Common myeloid progenitor, CD34-positive (primary cell): ENCODE measurements around the gene ARF1.

Experiments used
- CTCF ChIA-PET: fragments of 350-600 bp; sonication (Branson Sonifier 250); formaldehyde crosslinking; loops from one replicate; lab custom pipeline; 2021; ENCODE audit warnings: antibody characterized with exemption; lab: Charles Lee
- POLR2A ChIA-PET: fragments of 350-600 bp; sonication (Branson Sonifier 250); formaldehyde crosslinking; loops from one replicate; lab custom pipeline; 2021; ENCODE audit warnings: antibody characterized with exemption; lab: Charles Lee
- DNase-seq, 3 donors: peaks; one replicate each; pipeline versions ENCODE4 v3.0.0 to v3.0.0-alpha.2; 2013
- H3K27ac ChIP-seq, 2 experiments: 1 replicate in 1 of 2; 2 replicates in 1 of 2; pipeline ENCODE4 v1.7.0; 2013; ENCODE audit warnings: inconsistent platforms in 2 of 2, low read length in 2 of 2, mild to moderate bottlenecking in 2 of 2, low read depth in 1 of 2, moderate library complexity in 1 of 2; ENCODE audit not compliant: severe bottlenecking in 2 of 2, insufficient read depth in 1 of 2, poor library complexity in 1 of 2
- H3K27me3 ChIP-seq, 5 experiments: replicated peaks in 2 of 5; 1 replicate in 3 of 5; 2 replicates in 2 of 5; pipeline versions ENCODE4 v1.6.1 to v1.7.0; 2013; ENCODE audit warnings: low read length in 4 of 5, mild to moderate bottlenecking in 2 of 5, moderate library complexity in 2 of 5, inconsistent platforms in 1 of 5; ENCODE audit not compliant: insufficient read depth in 5 of 5, control insufficient read depth in 4 of 5
- H3K36me3 ChIP-seq, 4 experiments: 1 replicate in 2 of 4; 2 replicates in 2 of 4; pipeline versions ENCODE4 v1.6.1 to v1.7.0; 2013; ENCODE audit warnings: low read length in 3 of 4, control low read depth in 1 of 4, mild to moderate bottlenecking in 1 of 4; ENCODE audit not compliant: control insufficient read depth in 4 of 4, insufficient read depth in 4 of 4
- H3K4me1 ChIP-seq, 4 experiments: 1 replicate in 3 of 4; 2 replicates in 1 of 4; pipeline versions ENCODE4 v1.6.1 to v1.7.1; 2013; ENCODE audit warnings: low read length in 3 of 4, mild to moderate bottlenecking in 3 of 4, control low read depth in 1 of 4, inconsistent platforms in 1 of 4, moderate library complexity in 1 of 4; ENCODE audit not compliant: control insufficient read depth in 4 of 4, insufficient read depth in 4 of 4; ENCODE audit errors: control extremely low read depth in 1 of 4
- H3K4me3 ChIP-seq, 7 experiments: 1 replicate in 4 of 7; 2 replicates in 3 of 7; pipeline versions ENCODE4 v1.5.1 to v1.7.0; 2013; ENCODE audit warnings: mild to moderate bottlenecking in 7 of 7, low read length in 6 of 7, moderate library complexity in 6 of 7, inconsistent platforms in 2 of 7, low read depth in 2 of 7, control low read depth in 1 of 7; ENCODE audit not compliant: insufficient read depth in 4 of 7, control insufficient read depth in 1 of 7; ENCODE audit errors: extremely low read depth in 1 of 7
- H3K9me3 ChIP-seq, 5 experiments: 1 replicate in 4 of 5; 2 replicates in 1 of 5; pipeline versions ENCODE4 v1.6.1 to v1.7.1; 2013; ENCODE audit warnings: low read length in 4 of 5, mild to moderate bottlenecking in 2 of 5, inconsistent platforms in 1 of 5, low read depth in 1 of 5, moderate library complexity in 1 of 5; ENCODE audit not compliant: control insufficient read depth in 4 of 5, insufficient read depth in 2 of 5; ENCODE audit errors: control extremely low read depth in 1 of 5
- WGBS: methylation state at CpG from one replicate; pipeline ENCODE4 v1.1.5; 2013; ENCODE audit not compliant: insufficient coverage; 5-methylcytosine and 5-hydroxymethylcytosine counted together

The ARF1 gene

GRCh38 chr1:228062085-228062791 lies 20.3 kb upstream of the ARF1 start:
- no peak for DNase-seq
- WGBS: 100% methylated on average over 9 of the region's 9 CpGs
- no peak overlapping the region for H3K27ac ChIP-seq
- H3K27me3 ChIP-seq: peaks cover under 1 to 83% (median 40%) of the 10 kb centered on the region in 5 experiments
- peaks cover 0 to 8% (median 0%) of the 10 kb centered on the region in 5 experiments for H3K9me3 ChIP-seq
- H3K4me1 ChIP-seq: peaks cover 0 to 21% (median 13%) of the 10 kb centered on the region in 4 experiments
- CTCF ChIA-PET: no interaction called here
- H3K36me3 ChIP-seq: no peaks in the 10 kb centered on the region
- no peak overlapping the region for H3K4me3 ChIP-seq
- POLR2A ChIA-PET: no interaction called here

GRCh38 chr1:228062812-228063211 lies 19.7 kb upstream of the ARF1 start:
- Histone ChIP-seq H3K9me3 (peaks cover 0 to 6% (median 0%) of the 10 kb centered on the region in 5 experiments), H3K4me3 (no peak overlapping the region), H3K27me3 (peaks cover 0 to 83% (median 36%) of the 10 kb centered on the region in 5 experiments), H3K27ac (no peak overlapping the region), H3K4me1 (peaks cover 0 to 21% (median 13%) of the 10 kb centered on the region in 4 experiments), H3K36me3 (no peaks in the 10 kb centered on the region)
- DNase-seq: no peak
- ChIA-PET POLR2A (no interaction called here), CTCF (no interaction called here)
- 75% methylated on average over 2 of the region's 4 CpGs for WGBS

- peaks cover 0 to 83% (median 29%) of the 10 kb centered on the region in 5 experiments for H3K27me3 ChIP-seq
- ChIA-PET CTCF (no interaction called here), POLR2A (no interaction called here)
- DNase-seq: no peak
- no peak overlapping the region for H3K4me3 ChIP-seq
- no peaks in the 10 kb centered on the region for H3K36me3 ChIP-seq
- 94% methylated on average over 14 of the region's 15 CpGs for WGBS
- H3K9me3 ChIP-seq: peaks cover 0 to 3% (median 0%) of the 10 kb centered on the region in 5 experiments
- peaks cover 0 to 21% (median 13%) of the 10 kb centered on the region in 4 experiments for H3K4me1 ChIP-seq
- no peak overlapping the region for H3K27ac ChIP-seq
These were observed 19.0 kb upstream of the ARF1 start for GRCh38 chr1:228063251-228064191.

GRCh38 chr1:228064296-228064695 lies 18.2 kb upstream of the ARF1 start:
- Histone ChIP-seq H3K4me3 (no peak overlapping the region), H3K9me3 (no peaks in the 10 kb centered on the region), H3K4me1 (peaks cover 0 to 15% (median 8%) of the 10 kb centered on the region in 4 experiments), H3K27ac (no peak overlapping the region), H3K27me3 (peaks cover 0 to 83% (median 30%) of the 10 kb centered on the region in 5 experiments), H3K36me3 (no peaks in the 10 kb centered on the region)
- 20% methylated on average over 1 of the region's 8 CpGs for WGBS
- DNase-seq: no peak
- ChIA-PET CTCF (no interaction called here), POLR2A (no interaction called here)

- ChIA-PET CTCF (no interaction called here), POLR2A (no interaction called here)
- Histone ChIP-seq H3K4me1 (peaks cover 0 to 10% (median 5%) of the 10 kb centered on the region in 4 experiments), H3K27ac (no peak overlapping the region), H3K4me3 (no peak overlapping the region), H3K9me3 (no peaks in the 10 kb centered on the region), H3K36me3 (no peaks in the 10 kb centered on the region), H3K27me3 (peaks cover 0 to 83% (median 33%) of the 10 kb centered on the region in 5 experiments)
- whole genome bisulfite sequencing: 84% methylated on average over 9 of the region's 15 CpGs
- DNase-seq: no peak
These were observed 17.6 kb upstream of the ARF1 start for GRCh38 chr1:228064741-228065542.

GRCh38 chr1:228065543-228066347 lies 16.8 kb upstream of the ARF1 start:
- H3K4me1 ChIP-seq: peaks cover 0 to 2% (median under 1%) of the 10 kb centered on the region in 4 experiments
- no peaks in the 10 kb centered on the region for H3K9me3 ChIP-seq
- H3K36me3 ChIP-seq: no peaks in the 10 kb centered on the region
- DNase-seq: no peak
- ChIA-PET CTCF (interaction anchor here (0.8 kb wide), 1 partner anchor 26 kb away, joined by 3 read pairs; no protein-coding TSS in a partner anchor), POLR2A (no interaction called here)
- no peak overlapping the region for H3K4me3 ChIP-seq
- peaks cover 0 to 82% (median 31%) of the 10 kb centered on the region in 5 experiments for H3K27me3 ChIP-seq
- 78% methylated on average over 10 of the region's 15 CpGs for WGBS
- no peak overlapping the region for H3K27ac ChIP-seq
